Ascending aorta (tissue), 2 donors: Measurements from ENCODE around the gene NTM. TPM values are rescaled to one million over a fixed set of nuclear protein-coding genes. Genes with fewer than 3 reads are reported as not detected.

Source experiments
- DNase-seq, 2 donors: peaks; one replicate each; pipeline ENCODE4 v3.0.0-alpha.2; 2019; ENCODE audit warnings: low spot score in 2 of 2
- H3K27ac ChIP-seq, 2 donors: fragments of 200-600 bp; sonication (generic); one replicate each; pipeline ENCODE4 v1.5.1; 2016 to 2017; ENCODE audit warnings: mild to moderate bottlenecking in 1 of 2
- H3K27me3 ChIP-seq: fragments of 200-600 bp; sonication (generic); one replicate; pipeline ENCODE4 v1.5.1; 2017
- H3K36me3 ChIP-seq, 2 donors: fragments of 200-600 bp; sonication (generic); one replicate each; pipeline ENCODE4 v1.5.1; 2016
- H3K4me1 ChIP-seq, 2 donors: fragments of 200-600 bp; sonication (generic); one replicate each; pipeline ENCODE4 v1.5.1; 2016 to 2017; ENCODE audit warnings: mild to moderate bottlenecking in 1 of 2
- H3K4me3 ChIP-seq, 2 donors: fragments of 200-600 bp; sonication (generic); one replicate each; pipeline ENCODE4 v1.5.1; 2016 to 2017; ENCODE audit warnings: mild to moderate bottlenecking in 1 of 2
- H3K9me3 ChIP-seq, 2 donors: fragments of 200-600 bp; sonication (generic); one replicate each; pipeline ENCODE4 v1.5.1; 2016
- CTCF ChIP-seq, 3 experiments: fragments of 200-600 bp in 2 of 3; fragments of 450-650 bp in 1 of 3; sonication (generic) in 2 of 3; IDR thresholded peaks; one replicate each; pipeline ENCODE4 v1.5.1; 2016 to 2019; ENCODE audit warnings: antibody characterized with exemption in 3 of 3, mild to moderate bottlenecking in 1 of 3, moderate library complexity in 1 of 3
- intact Hi-C: fragments of 100-400 bp; cut with DNase I; formaldehyde crosslinking; loops from one replicate; pipeline ENCODE4 v1.15.1; 2023
- total RNA-seq: library from RNA; depleted of rRNA; stranded (reverse); fragments of >200 nt; gene quantifications from one replicate; pipeline ENCODE4 v1.1.0, GENCODE V29; 2016

The NTM gene
- total RNA-seq, 1 donor from 2014 or later: not detected

- intact Hi-C loops: no loop called here
- TF ChIP-seq CTCF (IDR thresholded peaks at IDR 0.05): no peak
- no peaks in the 10 kb centered on the region for H3K27me3 ChIP-seq
Measured at GRCh38 chr11:131807876-131808275, 437.5 kb downstream of the NTM start.

GRCh38 chr11:131808470-131808869 is 438.1 kb downstream of the NTM start:
- no peak for DNase-seq
- Histone ChIP-seq H3K9me3 (no peaks in the 10 kb centered on the region), H3K36me3 (no peaks in the 10 kb centered on the region), H3K27ac (no peak overlapping the region), H3K4me1 (no peaks in the 10 kb centered on the region), H3K4me3 (no peak overlapping the region), H3K27me3 (no peaks in the 10 kb centered on the region)
- intact Hi-C loops: no loop called here
- TF ChIP-seq CTCF (IDR thresholded peaks at IDR 0.05): no peak

More at GRCh38 chr11:131807876-131808275, 437.5 kb downstream of the NTM start:
- no peaks in the 10 kb centered on the region for H3K4me1 ChIP-seq
- H3K27ac ChIP-seq: no peak overlapping the region
- no peak overlapping the region for H3K4me3 ChIP-seq
- no peaks in the 10 kb centered on the region for H3K36me3 ChIP-seq
- DNase-seq: no peak
- H3K9me3 ChIP-seq: no peaks in the 10 kb centered on the region

GRCh38 chr11:131809203-131809918 is 438.9 kb downstream of the NTM start:
- DNase-seq: no peak
- no peak for TF ChIP-seq CTCF (IDR thresholded peaks at IDR 0.05)
- H3K36me3 ChIP-seq: no peaks in the 10 kb centered on the region
- H3K27me3 ChIP-seq: no peaks in the 10 kb centered on the region
- H3K27ac ChIP-seq: no peak overlapping the region
- H3K4me1 ChIP-seq: no peaks in the 10 kb centered on the region
- intact Hi-C loops: no loop called here
- no peaks in the 10 kb centered on the region for H3K9me3 ChIP-seq
- no peak overlapping the region for H3K4me3 ChIP-seq

GRCh38 chr11:131810541-131810940 is 440.1 kb downstream of the NTM start:
- Histone ChIP-seq H3K27ac (no peak overlapping the region), H3K27me3 (no peaks in the 10 kb centered on the region), H3K4me3 (no peak overlapping the region), H3K36me3 (no peaks in the 10 kb centered on the region), H3K9me3 (no peaks in the 10 kb centered on the region), H3K4me1 (no peaks in the 10 kb centered on the region)
- no peak for DNase-seq
- intact Hi-C loops: no loop called here
- TF ChIP-seq CTCF (IDR thresholded peaks at IDR 0.05): no peak

GRCh38 chr11:131811383-131811782 is 441.0 kb downstream of the NTM start:
- Histone ChIP-seq H3K27ac (no peak overlapping the region), H3K27me3 (no peaks in the 10 kb centered on the region), H3K9me3 (no peaks in the 10 kb centered on the region), H3K4me1 (no peaks in the 10 kb centered on the region), H3K4me3 (no peak overlapping the region), H3K36me3 (no peaks in the 10 kb centered on the region)
- TF ChIP-seq CTCF (IDR thresholded peaks at IDR 0.05): no peak
- intact Hi-C loops: no loop called here
- no peak for DNase-seq

GRCh38 chr11:131814108-131814507 is 443.7 kb downstream of the NTM start:
- no peak for DNase-seq
- no peak overlapping the region for H3K4me3 ChIP-seq
- no peaks in the 10 kb centered on the region for H3K4me1 ChIP-seq
- H3K36me3 ChIP-seq: no peaks in the 10 kb centered on the region
- no peak for TF ChIP-seq CTCF (IDR thresholded peaks at IDR 0.05)
- no peak overlapping the region for H3K27ac ChIP-seq
- H3K9me3 ChIP-seq: no peaks in the 10 kb centered on the region
- no peaks in the 10 kb centered on the region for H3K27me3 ChIP-seq
- intact Hi-C loops: no loop called here
